Stomach (tissue), 9 donors: ENCODE results near the gene GMCL2. TPM values are rescaled to one million over a fixed set of nuclear protein-coding genes. Genes with fewer than 3 reads are reported as not detected.

ENCODE experiments used
- DNase-seq, 2 donors: peaks; one replicate each; pipeline versions ENCODE4 v3.0.0 to v3.0.0-alpha.2; 2013 to 2019
- H3K27ac ChIP-seq, 5 donors: fragments of 200-600 bp in 4 of 5; sonication (generic) in 4 of 5; one replicate each; pipeline ENCODE4 v1.5.1; 2013 to 2019; ENCODE audit warnings: mild to moderate bottlenecking in 1 of 5, moderate library complexity in 1 of 5
- H3K27me3 ChIP-seq, 3 donors: fragments of 200-600 bp; sonication (generic); one replicate each; pipeline ENCODE4 v1.5.1; 2017 to 2019; ENCODE audit warnings: mixed run types in 1 of 3
- H3K36me3 ChIP-seq, 4 donors: fragments of 200-600 bp; sonication (generic); 1 replicate in 3 of 4; 2 replicates in 1 of 4; pipeline ENCODE4 v1.5.1; 2016 to 2019
- H3K4me1 ChIP-seq, 4 donors: fragments of 200-600 bp; sonication (generic); one replicate each; pipeline ENCODE4 v1.5.1; 2016 to 2019
- H3K4me3 ChIP-seq, 4 donors: fragments of 200-600 bp; sonication (generic) in 3 of 4; one replicate each; pipeline ENCODE4 v1.5.1; 2016 to 2019; ENCODE audit warnings: mild to moderate bottlenecking in 1 of 4
- H3K9me3 ChIP-seq, 4 donors: fragments of 200-600 bp; sonication (generic); one replicate each; pipeline ENCODE4 v1.5.1; 2016 to 2019
- CTCF ChIP-seq, 7 experiments: fragments of 450-650 bp in 4 of 7; fragments of 200-600 bp in 3 of 7; sonication (generic) in 3 of 7; IDR thresholded peaks; one replicate each; pipeline ENCODE4 v1.5.1; 2016 to 2019; ENCODE audit warnings: antibody characterized with exemption in 7 of 7, control low read depth in 2 of 7, mild to moderate bottlenecking in 1 of 7
- EP300 ChIP-seq: sonication (generic); formaldehyde crosslinking; IDR thresholded peaks from one replicate; pipeline ENCODE4 v1.6.1; 2017; ENCODE audit warnings: antibody characterized with exemption
- POLR2A ChIP-seq, 4 donors: fragments of 450-650 bp; IDR thresholded peaks; one replicate each; pipeline ENCODE4 v1.6.1; 2016; ENCODE audit warnings: antibody characterized with exemption in 4 of 4, control low read depth in 2 of 4, mild to moderate bottlenecking in 1 of 4, moderate library complexity in 1 of 4
- POLR2AphosphoS5 ChIP-seq, 3 donors: sonication (generic); formaldehyde crosslinking; IDR thresholded peaks; one replicate each; pipeline ENCODE4 v1.6.1; 2016; ENCODE audit warnings: antibody characterized with exemption in 3 of 3
- WGBS, 5 donors: extraction: QIAGEN DNeasy Blood & Tissue Kit in 3 of 5; methylation state at CpG; one replicate each; pipeline versions ENCODE4 v1.1.5 to v1.1.7; 2013 to 2018; 5-methylcytosine and 5-hydroxymethylcytosine counted together
- intact Hi-C: fragments of 100-400 bp; cut with DNase I; formaldehyde crosslinking; loops from one replicate; pipeline ENCODE4 v1.15.1; 2023; ENCODE audit warnings: low total_unique reads
- polyA plus RNA-seq, 3 donors: library from polyadenylated mRNA; stranded (reverse); fragments of 200-250 nt; gene quantifications; one replicate each; pipeline ENCODE4 v1.2.3, GENCODE V29; 2013
- total RNA-seq, 5 donors: library from RNA; depleted of rRNA; stranded (reverse); fragments of >200 nt; gene quantifications; one replicate each; pipeline versions ENCODE4 v1.1.0 to v1.2.3, GENCODE V29; 2014 to 2016
- donor health status: healthy with polysubstance abuse.
- donor health status: Bipolar disorder and iron deficiency.
- donor health status: healthy.

Gene GMCL2
- total and polyA plus RNA-seq, 8 donors: not detected

GRCh38 chr5:178141550-178141949 is 45.6 kb downstream of the GMCL2 start:
- H3K27me3 ChIP-seq: no peaks in the 10 kb centered on the region
- peaks cover 0 to 10% (median 3%) of the 10 kb centered on the region in 4 donors for H3K4me1 ChIP-seq
- no peaks in the 10 kb centered on the region for H3K9me3 ChIP-seq
- peaks cover 37 to 100% (median 93%) of the 10 kb centered on the region in 4 donors for H3K36me3 ChIP-seq
- no peak overlapping the region for H3K4me3 ChIP-seq
- 92 to 99% (median 95%) methylated on average over 4 of the region's 4 CpGs for WGBS, 5 donors
- intact Hi-C loops: no loop called here
- no peak for DNase-seq
- TF ChIP-seq POLR2AphosphoS5 (IDR thresholded peaks at IDR 0.05) (no peak), CTCF (IDR thresholded peaks at IDR 0.05) (no peak), POLR2A (IDR thresholded peaks at IDR 0.05) (no peak), EP300 (no peak)
- H3K27ac ChIP-seq: no peak overlapping the region

- TF ChIP-seq POLR2A (IDR thresholded peaks at IDR 0.05) (no peak), CTCF (IDR thresholded peaks at IDR 0.05) (no peak), EP300 (no peak), POLR2AphosphoS5 (IDR thresholded peaks at IDR 0.05) (no peak)
- no peaks in the 10 kb centered on the region for H3K27me3 ChIP-seq
- 84 to 95% (median 91%) methylated on average over 9 to 12 of the region's 12 CpGs for WGBS, 5 donors
- intact Hi-C loops: no loop called here
- no peak overlapping the region for H3K4me3 ChIP-seq
- peaks cover 12 to 97% (median 89%) of the 10 kb centered on the region in 4 donors for H3K36me3 ChIP-seq
- no peaks in the 10 kb centered on the region for H3K9me3 ChIP-seq
- H3K4me1 ChIP-seq: peaks cover 0 to 10% (median 0%) of the 10 kb centered on the region in 4 donors
- no peak overlapping the region for H3K27ac ChIP-seq
- no peak for DNase-seq
Observed at GRCh38 chr5:178137991-178138390, 49.2 kb downstream of the GMCL2 start.

GRCh38 chr5:178136990-178137389 is 50.2 kb downstream of the GMCL2 start:
- Histone ChIP-seq H3K27ac (no peak overlapping the region), H3K9me3 (no peaks in the 10 kb centered on the region), H3K4me1 (peaks cover 4 to 15% (median 5%) of the 10 kb centered on the region in 4 donors), H3K36me3 (peaks cover 5 to 87% (median 79%) of the 10 kb centered on the region in 4 donors), H3K27me3 (no peaks in the 10 kb centered on the region), H3K4me3 (no peak overlapping the region)
- WGBS, 5 donors: 81 to 92% (median 86%) methylated on average over 10 of the region's 10 CpGs
- intact Hi-C loops: no loop called here
- TF ChIP-seq EP300 (no peak), CTCF (IDR thresholded peaks at IDR 0.05) (no peak), POLR2A (IDR thresholded peaks at IDR 0.05) (no peak), POLR2AphosphoS5 (IDR thresholded peaks at IDR 0.05) (no peak)
- no peak for DNase-seq

Other genes with a start within 250 kb of the GMCL2 start
- not detected for gene PROP1, start 191.1 kb downstream of the GMCL2 start, total RNA-seq
- gene PROP1, start 191.1 kb downstream of the GMCL2 start, polyA plus RNA-seq: not detected
- gene N4BP3, start 73.8 kb downstream of the GMCL2 start, total RNA-seq: 1 to 10 TPM in 4 of 5 donors, not detected in 1; 2.7 to 6.1 (median 3.9) TPM
- gene N4BP3, start 73.8 kb downstream of the GMCL2 start, polyA plus RNA-seq: 1 to 10 TPM; 2.6 to 3.8 (median 2.9) TPM
- 10 to 100 TPM; 25.3 to 72.9 (median 50.9) TPM for gene RMND5B, start 56.4 kb downstream of the GMCL2 start, total RNA-seq
- 10 to 100 TPM; 28.2 to 35.5 (median 28.9) TPM for gene RMND5B, start 56.4 kb downstream of the GMCL2 start, polyA plus RNA-seq
- 10 to 100 TPM in 4 of 5 donors, 1 to 10 TPM in 1; 4.0 to 89.3 (median 25.5) TPM for gene NHP2, start 33.5 kb downstream of the GMCL2 start, total RNA-seq
- gene NHP2, start 33.5 kb downstream of the GMCL2 start, polyA plus RNA-seq: 100 to 1,000 TPM; 149 to 182 (median 168) TPM
- gene HNRNPAB, start 17.2 kb upstream of the GMCL2 start, total RNA-seq: 100 to 1,000 TPM in 2 of 5 donors, 10 to 100 TPM in 3; 25.1 to 327 (median 92.9) TPM
- gene HNRNPAB, start 17.2 kb upstream of the GMCL2 start, polyA plus RNA-seq: 100 to 1,000 TPM; 115 to 139 (median 117) TPM
- gene PHYKPL, start 45.4 kb upstream of the GMCL2 start, total RNA-seq: 100 to 1,000 TPM in 2 of 5 donors, 10 to 100 TPM in 3; 32.1 to 262 (median 56.2) TPM
- 10 to 100 TPM; 22.9 to 38.3 (median 25.9) TPM for gene PHYKPL, start 45.4 kb upstream of the GMCL2 start, polyA plus RNA-seq